ENCODE results near the gene ZMYM4. TPM values are rescaled to one million over a fixed set of nuclear protein-coding genes. Genes with fewer than 3 reads are reported as not detected.

The ZMYM4 gene
- total RNA-seq, 1 experiment from 2014 or later: 66.0 TPM

GRCh38 chr1:35390600-35391494 lies 122.3 kb downstream of the ZMYM4 start:
- Histone ChIP-seq H3K56ac (ENCODE audit: insufficient read length, low read depth, low read length) (no peak overlapping the region), H3K23ac (ENCODE audit: insufficient read length, low read depth, low read length) (no peak overlapping the region), H2BK12ac (ENCODE audit: insufficient read length, low read depth, low read length) (no peak overlapping the region), H2BK20ac (ENCODE audit: low read depth, low read length, poor library complexity, severe bottlenecking) (no peak overlapping the region), H3K27ac (ENCODE audit: insufficient read length, low read depth, low read length) (peak overlapping the region; percentile 80), H2AFZ (ENCODE audit: low read length) (no peak overlapping the region), H3K79me2 (ENCODE audit: insufficient read depth, low read length) (no peaks in the 10 kb centered on the region), H4K91ac (ENCODE audit: insufficient read length, low read depth, low read length) (no peak overlapping the region), H2BK5ac (ENCODE audit: insufficient read length, low read length) (no peak overlapping the region), H3K4ac (ENCODE audit: low read depth, low read length) (no peak overlapping the region), H3K18ac (ENCODE audit: insufficient read length, low read depth, low read length) (no peak overlapping the region), H2BK120ac (ENCODE audit: low read depth, low read length, poor library complexity, severe bottlenecking) (no peak overlapping the region), H3K27me3 (ENCODE audit: insufficient read depth, low read length) (no peaks in the 10 kb centered on the region), H4K20me1 (ENCODE audit: control insufficient read depth, insufficient read depth, insufficient read length) (no peaks in the 10 kb centered on the region), H3K79me1 (ENCODE audit: insufficient read depth, low read depth, low read length, poor library complexity, severe bottlenecking) (no peaks in the 10 kb centered on the region), H3K4me1 (ENCODE audit: insufficient read depth, low read length) (peaks cover 10% of the 10 kb centered on the region; the same call in 1 of the 2 replicates), H3K23me2 (ENCODE audit: insufficient read length, low read depth, low read length, poor library complexity, severe bottlenecking) (no peaks in the 10 kb centered on the region), H3K14ac (ENCODE audit: insufficient read depth, low read length) (no peak overlapping the region), H2AK5ac (ENCODE audit: insufficient read length, low read length) (no peak overlapping the region), H3K4me2 (ENCODE audit: insufficient read depth, insufficient read length, low read length) (peak overlapping the region; percentile 11), H3T11ph (ENCODE audit: low read length) (no peak overlapping the region), H4K5ac (ENCODE audit: insufficient read length, low read depth, low read length) (no peak overlapping the region), H2BK15ac (ENCODE audit: low read depth, low read length) (no peak overlapping the region), H3K9ac (ENCODE audit: extremely low read depth, insufficient read length, low read length) (no peak overlapping the region), H3K9me3 (ENCODE audit: control insufficient read depth, low read depth, low read length) (no peaks in the 10 kb centered on the region), H4K8ac (replicated peaks; ENCODE audit: insufficient read length, low read depth, low read length) (no peak overlapping the region)
- peak overlapping the region; percentile 33 to 57; a peak in 4 of 5 replicates for H3K4me3 Mint-ChIP-seq
- no peaks in the 10 kb centered on the region for H3K9me3 Mint-ChIP-seq
- TF ChIP-seq, protein P1, sequence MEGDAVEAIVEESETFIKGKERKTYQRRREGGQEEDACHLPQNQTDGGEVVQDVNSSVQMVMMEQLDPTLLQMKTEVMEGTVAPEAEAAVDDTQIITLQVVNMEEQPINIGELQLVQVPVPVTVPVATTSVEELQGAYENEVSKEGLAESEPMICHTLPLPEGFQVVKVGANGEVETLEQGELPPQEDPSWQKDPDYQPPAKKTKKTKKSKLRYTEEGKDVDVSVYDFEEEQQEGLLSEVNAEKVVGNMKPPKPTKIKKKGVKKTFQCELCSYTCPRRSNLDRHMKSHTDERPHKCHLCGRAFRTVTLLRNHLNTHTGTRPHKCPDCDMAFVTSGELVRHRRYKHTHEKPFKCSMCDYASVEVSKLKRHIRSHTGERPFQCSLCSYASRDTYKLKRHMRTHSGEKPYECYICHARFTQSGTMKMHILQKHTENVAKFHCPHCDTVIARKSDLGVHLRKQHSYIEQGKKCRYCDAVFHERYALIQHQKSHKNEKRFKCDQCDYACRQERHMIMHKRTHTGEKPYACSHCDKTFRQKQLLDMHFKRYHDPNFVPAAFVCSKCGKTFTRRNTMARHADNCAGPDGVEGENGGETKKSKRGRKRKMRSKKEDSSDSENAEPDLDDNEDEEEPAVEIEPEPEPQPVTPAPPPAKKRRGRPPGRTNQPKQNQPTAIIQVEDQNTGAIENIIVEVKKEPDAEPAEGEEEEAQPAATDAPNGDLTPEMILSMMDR (conservative IDR thresholded peaks at IDR 0.05): no peak
- no peaks in the 10 kb centered on the region for H3K27me3 Mint-ChIP-seq (ENCODE audit: low read depth)
- peak; percentile 77 for DNase-seq
- H3K27ac Mint-ChIP-seq: peak overlapping the region; percentile 96 to 99 (median 97)
- no CpG with 5 or more reads among the region's 10 CpGs for WGBS (ENCODE audit: extremely low coverage, insufficient read length, low lambda C conversion rate)
- peaks cover 48 to 49% of the 10 kb centered on the region in 2 experiments for H3K4me1 Mint-ChIP-seq
- peaks cover 39 to 58% (median 51%) of the 10 kb centered on the region in 3 experiments for H3K36me3 Mint-ChIP-seq (ENCODE audit: insufficient read depth in 1 of 3, low read depth in 3 of 3)

Data from H9 (cell line).